Measurements from ENCODE around the gene RNF208. TPM values are rescaled to one million over a fixed set of nuclear protein-coding genes. Genes with fewer than 3 reads are reported as not detected.

Gene RNF208
- total RNA-seq, 2 donors from 2014 or later = 5.9 to 7.9 TPM

GRCh38 chr9:137227054-137227852 lies 5.2 kb upstream of the RNF208 start, which contains the start of gene RNF224:
Gene RNF224, plus strand, starts transcription at chr9:137227502. Its CDS starts 834 bp downstream, at chr9:137228336.
- H3K4me1 ChIP-seq = peaks cover 0 to 27% of the 10 kb centered on the region in 2 donors
- no peak within 1 kb of the TSS for H3K27ac ChIP-seq
- H3K9me3 ChIP-seq = no peaks in the 10 kb centered on the region
- H3K4me3 ChIP-seq = no peak within 1 kb of the TSS
- peak; percentile 80 to 91 for TF ChIP-seq CTCF (IDR thresholded peaks at IDR 0.05)
- peaks cover 3 to 9% of the 10 kb centered on the region in 2 donors for H3K27me3 ChIP-seq
- DNase-seq (ENCODE audit: low spot score) = no peak
- no peaks in the 10 kb centered on the region for H3K36me3 ChIP-seq

GRCh38 chr9:137226338-137227053 lies 4.5 kb upstream of the RNF208 start:
- TF ChIP-seq CTCF (IDR thresholded peaks at IDR 0.05) = no peak
- no peak for DNase-seq (ENCODE audit: low spot score)
- H3K27me3 ChIP-seq = peaks cover 3 to 9% of the 10 kb centered on the region in 2 donors

GRCh38 chr9:137225699-137226331 lies 3.8 kb upstream of the RNF208 start:
- Histone ChIP-seq H3K9me3 (no peaks in the 10 kb centered on the region), H3K27ac (no peak overlapping the region), H3K27me3 (peaks cover 3 to 9% of the 10 kb centered on the region in 2 donors), H3K4me1 (peaks cover 0 to 36% of the 10 kb centered on the region in 2 donors), H3K36me3 (no peaks in the 10 kb centered on the region), H3K4me3 (no peak overlapping the region)
- no peak for TF ChIP-seq CTCF (IDR thresholded peaks at IDR 0.05)
- no peak for DNase-seq (ENCODE audit: low spot score)

More at GRCh38 chr9:137226338-137227053, 4.5 kb upstream of the RNF208 start:
- Histone ChIP-seq H3K36me3 (no peaks in the 10 kb centered on the region), H3K27ac (no peak overlapping the region), H3K9me3 (no peaks in the 10 kb centered on the region), H3K4me3 (no peak overlapping the region), H3K4me1 (peaks cover 0 to 30% of the 10 kb centered on the region in 2 donors)

- Histone ChIP-seq H3K36me3 (no peaks in the 10 kb centered on the region), H3K9me3 (no peaks in the 10 kb centered on the region), H3K4me1 (peaks cover 0 to 36% of the 10 kb centered on the region in 2 donors), H3K4me3 (peak within 1 kb of the TSS; percentile 60 to 70), H3K27me3 (peaks cover 3 to 6% of the 10 kb centered on the region in 2 donors), H3K27ac (peak within 1 kb of the TSS; percentile 77 to 86)
- TF ChIP-seq CTCF (IDR thresholded peaks at IDR 0.05) = no peak
- no peak for DNase-seq (ENCODE audit: low spot score)
Measured at GRCh38 chr9:137224830-137225694, 3.0 kb upstream of the RNF208 start, which contains the start of gene CYSRT1. Gene CYSRT1, plus strand, starts transcription at chr9:137225174. Its CDS starts 448 bp downstream, at chr9:137225622.
